HFF-Myc (cell line): ENCODE data around the gene SLC17A4.

Experiments
- DNase-seq: peaks from one replicate; pipeline ENCODE4 v3.0.0-alpha.2; 2011; ENCODE audit warnings: low read depth; ENCODE audit errors: extremely low read depth
- H3K4me3 ChIP-seq: replicated peaks from 2 replicates; pipeline ENCODE4 v1.5.1; 2011; ENCODE audit warnings: low read depth, mild to moderate bottlenecking, control low read depth, low read length
- CTCF ChIP-seq: IDR thresholded peaks from 2 replicates; pipeline ENCODE4 v1.5.1; 2012; ENCODE audit warnings: mild to moderate bottlenecking, low read depth, low read length, control low read depth; ENCODE audit errors: missing control alignments

Gene SLC17A4

GRCh38 chr6:25754535-25754934 lies at the start of gene SLC17A4:
Gene SLC17A4, plus strand, starts transcription at chr6:25754742. Its CDS starts 7,221 bp downstream, at chr6:25761963.
- DNase-seq = no peak
- no peak within 1 kb of the TSS for H3K4me3 ChIP-seq
- no peak for TF ChIP-seq CTCF

GRCh38 chr6:25706314-25707014 lies 48.1 kb upstream of the SLC17A4 start:
- no peak for DNase-seq
- H3K4me3 ChIP-seq = no peak overlapping the region
- TF ChIP-seq CTCF = no peak

DNA sequence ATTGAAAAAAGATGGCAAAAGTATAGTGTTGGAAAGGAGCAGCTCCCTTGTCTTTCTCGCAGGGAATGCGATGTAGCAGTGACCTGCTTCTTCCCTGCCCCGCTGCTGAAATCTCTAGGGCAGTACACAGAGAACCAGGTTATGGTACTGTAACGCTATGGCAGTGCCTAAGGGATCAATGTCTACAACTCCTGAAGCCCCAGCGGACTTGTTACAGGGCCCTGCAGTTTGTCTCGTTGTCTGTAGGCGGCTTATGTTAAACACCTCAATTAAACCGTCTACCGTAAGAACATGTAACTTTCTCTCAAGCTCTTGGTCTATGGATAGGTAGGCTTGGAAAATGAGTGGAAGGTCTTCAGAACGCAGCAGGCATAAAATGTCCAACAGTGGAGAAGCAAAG lies 44.8 kb upstream of the SLC17A4 start:
- no peak for TF ChIP-seq CTCF
- H3K4me3 ChIP-seq = no peak overlapping the region
- no peak for DNase-seq

DNA sequence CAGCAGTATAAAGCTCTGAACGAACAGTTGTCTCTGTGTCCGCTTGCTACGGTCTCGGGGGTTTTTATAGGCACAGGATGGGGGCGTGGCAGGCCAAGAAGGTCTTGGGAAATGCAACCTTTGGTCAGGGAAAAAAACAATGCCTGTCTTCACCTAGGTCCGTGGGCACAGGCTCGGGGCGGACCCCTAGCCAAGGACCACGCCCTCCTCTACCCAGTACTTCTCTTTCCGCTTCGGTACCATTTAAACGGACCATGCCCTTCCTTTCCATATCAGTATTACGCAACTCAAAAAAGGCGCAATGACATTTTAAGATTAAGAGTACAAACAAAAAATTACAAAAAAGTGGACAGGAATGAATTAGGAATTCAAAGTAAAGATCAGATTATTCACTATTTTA lies 44.3 kb upstream of the SLC17A4 start:
- no peak for DNase-seq
- no peak overlapping the region for H3K4me3 ChIP-seq
- TF ChIP-seq CTCF = no peak

DNA sequence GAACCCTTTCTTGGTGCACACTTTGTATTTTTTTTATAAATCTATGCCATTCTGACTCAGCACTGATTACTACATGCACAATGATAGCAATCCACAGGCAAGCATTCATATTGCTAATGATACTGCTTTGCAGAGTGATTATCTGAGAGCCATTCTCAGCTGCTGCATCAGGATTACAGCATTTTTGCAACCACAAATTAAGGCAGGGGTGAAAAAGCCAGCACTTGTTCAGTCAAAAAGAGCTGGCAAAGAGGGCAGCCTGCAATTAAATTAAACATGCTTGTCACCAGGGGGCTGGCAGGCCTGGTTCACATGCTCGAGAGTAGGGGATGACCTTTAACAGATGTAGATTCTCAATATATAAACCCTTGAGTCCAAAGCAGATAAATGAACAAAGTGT lies 40.7 kb upstream of the SLC17A4 start:
- no peak for TF ChIP-seq CTCF
- no peak overlapping the region for H3K4me3 ChIP-seq
- DNase-seq = no peak

- H3K4me3 ChIP-seq = no peak overlapping the region
- DNase-seq = no peak
- no peak for TF ChIP-seq CTCF
Observed at GRCh38 chr6:25714765-25715164, 39.8 kb upstream of the SLC17A4 start.

GRCh38 chr6:25715794-25716193 lies 38.7 kb upstream of the SLC17A4 start:
- no peak for DNase-seq
- no peak for TF ChIP-seq CTCF

More at GRCh38 chr6:25715794-25716193, 38.7 kb upstream of the SLC17A4 start:
- no peak overlapping the region for H3K4me3 ChIP-seq
